22Rv1 (cell line): ENCODE measurements around the gene CAMK2B.

Source experiments
- CTCF ChIP-seq: fragments of 450-650 bp; IDR thresholded peaks from 2 replicates; pipeline ENCODE4 v1.5.1; 2017; ENCODE audit warnings: mild to moderate bottlenecking
- ZFX ChIP-seq: fragments of 450-650 bp; IDR thresholded peaks from 2 replicates; pipeline ENCODE4 v1.6.1; 2017; ENCODE audit warnings: antibody characterized with exemption, borderline replicate concordance

GRCh38 chr7:44221231-44221791 lies 104.1 kb downstream of the CAMK2B start:
- TF ChIP-seq CTCF = no peak
- TF ChIP-seq ZFX = no peak
